ENCODE data around the gene FGD5. TPM values are rescaled to one million over a fixed set of nuclear protein-coding genes. Genes with fewer than 3 reads are reported as not detected.

FGD5 gene
- total and polyA plus RNA-seq, 2 donors (not counting 1 experiment from before 2014, with no cell fraction given): 0.03 to 0.50 TPM

DNA sequence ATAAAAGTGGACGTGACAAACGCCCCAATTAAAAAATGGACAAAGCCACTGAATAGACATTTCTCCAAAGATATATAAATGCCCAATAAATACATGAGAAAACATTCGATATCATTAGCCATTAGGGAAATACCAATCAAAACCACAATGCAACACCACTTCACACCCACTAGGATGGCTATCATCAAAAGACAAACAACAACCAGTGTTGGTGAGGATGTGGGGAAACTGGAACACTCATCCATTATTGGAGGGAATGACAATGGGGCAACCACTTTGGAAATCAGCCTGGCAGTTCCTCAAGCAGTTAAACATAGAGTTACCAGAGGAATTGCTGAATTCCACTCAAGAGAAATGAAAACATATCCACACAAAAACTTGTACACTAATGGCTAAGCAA lies 32.4 kb upstream of the FGD5 start:
- DNase-seq (ENCODE audit: low read depth in 2 of 2): no peak
- Histone ChIP-seq H4K20me1 (ENCODE audit: control insufficient read depth, extremely low read depth, insufficient read depth, low read length) (no peaks in the 10 kb centered on the region), H3K9me3 (ENCODE audit: control insufficient read depth, insufficient read depth, low read depth, low read length) (no peaks in the 10 kb centered on the region), H3K4me2 (ENCODE audit: extremely low read depth, insufficient read depth, low read length) (no peak overlapping the region), H3K79me2 (ENCODE audit: control insufficient read depth, insufficient read depth, low read length) (no peaks in the 10 kb centered on the region), H3K4me1 (ENCODE audit: control insufficient read depth, extremely low read depth, insufficient read depth, low read length) (no peaks in the 10 kb centered on the region), H3K36me3 (ENCODE audit: control insufficient read depth, insufficient read depth, low read length) (no peaks in the 10 kb centered on the region), H3K27me3 (ENCODE audit: control insufficient read depth, insufficient read depth, low read length) (no peaks in the 10 kb centered on the region), H3K27ac (ENCODE audit: insufficient read depth, low read length) (no peak overlapping the region), H2AFZ (ENCODE audit: low read length) (no peak overlapping the region), H3K9ac (ENCODE audit: insufficient read depth, low read length) (no peak overlapping the region), H3K4me3 (replicated peaks in 1 of 4; ENCODE audit: control extremely low read depth in 1 of 4, insufficient read depth in 1 of 4, low read depth in 3 of 4, low read length in 4 of 4) (no peak overlapping the region)
- TF ChIP-seq, protein P1, sequence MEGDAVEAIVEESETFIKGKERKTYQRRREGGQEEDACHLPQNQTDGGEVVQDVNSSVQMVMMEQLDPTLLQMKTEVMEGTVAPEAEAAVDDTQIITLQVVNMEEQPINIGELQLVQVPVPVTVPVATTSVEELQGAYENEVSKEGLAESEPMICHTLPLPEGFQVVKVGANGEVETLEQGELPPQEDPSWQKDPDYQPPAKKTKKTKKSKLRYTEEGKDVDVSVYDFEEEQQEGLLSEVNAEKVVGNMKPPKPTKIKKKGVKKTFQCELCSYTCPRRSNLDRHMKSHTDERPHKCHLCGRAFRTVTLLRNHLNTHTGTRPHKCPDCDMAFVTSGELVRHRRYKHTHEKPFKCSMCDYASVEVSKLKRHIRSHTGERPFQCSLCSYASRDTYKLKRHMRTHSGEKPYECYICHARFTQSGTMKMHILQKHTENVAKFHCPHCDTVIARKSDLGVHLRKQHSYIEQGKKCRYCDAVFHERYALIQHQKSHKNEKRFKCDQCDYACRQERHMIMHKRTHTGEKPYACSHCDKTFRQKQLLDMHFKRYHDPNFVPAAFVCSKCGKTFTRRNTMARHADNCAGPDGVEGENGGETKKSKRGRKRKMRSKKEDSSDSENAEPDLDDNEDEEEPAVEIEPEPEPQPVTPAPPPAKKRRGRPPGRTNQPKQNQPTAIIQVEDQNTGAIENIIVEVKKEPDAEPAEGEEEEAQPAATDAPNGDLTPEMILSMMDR (conservative IDR thresholded peaks at IDR 0.05 in 1 of 2, IDR thresholded peaks at IDR 0.05 in 1 of 2; ENCODE audit: low read depth in 1 of 2, low read length in 2 of 2): no peak
- TF ChIP-seq EZH2 (IDR thresholded peaks at IDR 0.05; ENCODE audit: low read length, missing control alignments): no peak

DNA sequence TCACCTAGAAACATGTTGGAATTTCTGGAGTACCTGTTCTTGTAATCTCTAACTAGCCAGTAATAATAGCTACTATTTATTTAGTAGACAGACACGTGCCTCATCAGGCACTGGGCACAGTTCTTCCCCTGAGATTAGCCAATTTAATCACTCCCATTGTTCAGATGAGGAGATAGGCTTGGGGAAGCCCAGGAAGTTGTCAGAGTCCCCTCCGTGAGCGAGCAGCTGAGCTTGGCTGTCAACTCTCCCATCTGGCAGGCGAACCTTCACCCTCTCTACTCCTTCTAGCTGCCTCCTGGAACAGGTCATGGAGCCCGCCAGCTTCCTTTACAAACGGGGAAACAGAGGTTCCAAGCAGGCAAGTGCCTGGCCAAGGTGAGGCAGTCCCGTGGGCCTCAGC lies 31.1 kb upstream of the FGD5 start:
- Histone ChIP-seq H4K20me1 (ENCODE audit: control insufficient read depth, extremely low read depth, insufficient read depth, low read length) (no peaks in the 10 kb centered on the region), H3K4me2 (ENCODE audit: extremely low read depth, insufficient read depth, low read length) (no peak overlapping the region), H3K79me2 (ENCODE audit: control insufficient read depth, insufficient read depth, low read length) (no peaks in the 10 kb centered on the region), H3K9me3 (ENCODE audit: control insufficient read depth, insufficient read depth, low read depth, low read length) (no peaks in the 10 kb centered on the region), H3K9ac (ENCODE audit: insufficient read depth, low read length) (no peak overlapping the region), H3K36me3 (ENCODE audit: control insufficient read depth, insufficient read depth, low read length) (no peaks in the 10 kb centered on the region), H2AFZ (ENCODE audit: low read length) (no peak overlapping the region), H3K27me3 (ENCODE audit: control insufficient read depth, insufficient read depth, low read length) (no peaks in the 10 kb centered on the region), H3K27ac (ENCODE audit: insufficient read depth, low read length) (no peak overlapping the region), H3K4me1 (ENCODE audit: control insufficient read depth, extremely low read depth, insufficient read depth, low read length) (no peaks in the 10 kb centered on the region), H3K4me3 (replicated peaks in 1 of 4; ENCODE audit: control extremely low read depth in 1 of 4, insufficient read depth in 1 of 4, low read depth in 3 of 4, low read length in 4 of 4) (no peak overlapping the region)
- TF ChIP-seq, protein P1 (conservative IDR thresholded peaks at IDR 0.05 in 1 of 2, IDR thresholded peaks at IDR 0.05 in 1 of 2; ENCODE audit: low read depth in 1 of 2, low read length in 2 of 2): no peak
- TF ChIP-seq EZH2 (IDR thresholded peaks at IDR 0.05; ENCODE audit: low read length, missing control alignments): no peak
- DNase-seq (ENCODE audit: low read depth in 2 of 2): no peak

DNA sequence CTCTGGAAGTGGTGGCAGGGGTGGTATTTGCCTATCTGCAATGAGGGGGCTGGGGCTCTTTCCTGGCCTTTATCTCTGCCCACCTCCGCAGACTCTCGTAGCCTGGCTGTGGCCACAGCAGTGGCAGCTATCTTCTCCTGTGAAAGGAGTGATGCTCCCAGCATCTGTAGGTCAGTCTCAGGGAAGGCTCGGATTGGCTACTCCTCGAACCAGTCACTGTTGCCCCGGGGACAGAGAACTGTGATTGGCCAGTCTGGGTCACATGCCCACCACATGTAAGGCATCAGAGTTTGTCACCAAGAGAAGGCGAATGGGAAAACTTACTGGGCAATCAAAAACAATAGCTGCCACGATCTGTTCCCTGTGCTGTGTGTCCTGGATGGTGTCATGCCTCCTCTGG lies 30.1 kb upstream of the FGD5 start:
- no peak overlapping the region for H3K27ac ChIP-seq (ENCODE audit: insufficient read depth, low read length)
- no peaks in the 10 kb centered on the region for H3K27me3 ChIP-seq (ENCODE audit: control insufficient read depth, insufficient read depth, low read length)
- H3K9me3 ChIP-seq (ENCODE audit: control insufficient read depth, insufficient read depth, low read depth, low read length): no peaks in the 10 kb centered on the region
- DNase-seq (ENCODE audit: low read depth in 2 of 2): no peak
- H3K4me2 ChIP-seq (ENCODE audit: extremely low read depth, insufficient read depth, low read length): no peak overlapping the region
- H3K4me1 ChIP-seq (ENCODE audit: control insufficient read depth, extremely low read depth, insufficient read depth, low read length): no peaks in the 10 kb centered on the region
- TF ChIP-seq, protein P1 (conservative IDR thresholded peaks at IDR 0.05 in 1 of 2, IDR thresholded peaks at IDR 0.05 in 1 of 2; ENCODE audit: low read depth in 1 of 2, low read length in 2 of 2): no peak
- no peak for TF ChIP-seq EZH2 (IDR thresholded peaks at IDR 0.05; ENCODE audit: low read length, missing control alignments)
- H3K4me3 ChIP-seq (replicated peaks in 1 of 4; ENCODE audit: control extremely low read depth in 1 of 4, insufficient read depth in 1 of 4, low read depth in 3 of 4, low read length in 4 of 4): no peak overlapping the region
- H2AFZ ChIP-seq (ENCODE audit: low read length): no peak overlapping the region
- H3K9ac ChIP-seq (ENCODE audit: insufficient read depth, low read length): no peak overlapping the region
- no peaks in the 10 kb centered on the region for H3K36me3 ChIP-seq (ENCODE audit: control insufficient read depth, insufficient read depth, low read length)
- H3K79me2 ChIP-seq (ENCODE audit: control insufficient read depth, insufficient read depth, low read length): no peaks in the 10 kb centered on the region
- no peaks in the 10 kb centered on the region for H4K20me1 ChIP-seq (ENCODE audit: control insufficient read depth, extremely low read depth, insufficient read depth, low read length)
